HCT116 (cell line): ENCODE measurements around the gene CMIP. TPM values are rescaled to one million over a fixed set of nuclear protein-coding genes. Genes with fewer than 3 reads are reported as not detected.

Experiments
- ATAC-seq: fragments of 200-7000 bp; cut with Tn5 transposase; 2 replicates; pipeline ENCODE4 v1.9.1; 2020; ENCODE audit warnings: mild to moderate bottlenecking, moderate library complexity
- BruUV-seq: library from RNA; stranded (reverse); fragments of 400-500 nt; replicated peaks from 2 replicates; lab custom pipeline; 2021; lab: Mats Ljungman, UMichigan
- CTCF ChIA-PET: fragments of 300-600 bp; sonication (Branson Sonifier 250); formaldehyde crosslinking; loops from one replicate; lab custom pipeline; 2021; ENCODE audit warnings: antibody characterized with exemption; lab: Charles Lee
- POLR2A ChIA-PET: fragments of 300-600, 350-600 bp; sonication (Branson Sonifier 250); formaldehyde crosslinking; loops from one replicate; lab custom pipeline; 2021; ENCODE audit warnings: antibody characterized with exemption; lab: Charles Lee
- RAD21 ChIA-PET, 2 experiments: fragments of 300-600 bp; sonication (Branson Sonifier 250); formaldehyde crosslinking; loops; one replicate each; lab custom pipeline; 2023; ENCODE audit warnings: low total read pairs in 2 of 2; ENCODE audit not compliant: uncharacterized antibody in 2 of 2, unreplicated experiment in 2 of 2, low non-redundant PET in 1 of 2; lab: Charles Lee
- DNase-seq: peaks from one replicate; pipeline ENCODE4 v3.0.0-alpha.2; 2010; ENCODE audit warnings: low read depth, low spot score
- H2AFZ ChIP-seq: fragments of 200-600 bp; shearing (Covaris generic), sonication (generic); 2 replicates; pipeline ENCODE4 v1.6.1; 2017; ENCODE audit warnings: low read depth, mixed run types, mixed read lengths, antibody characterized with exemption, low read length; ENCODE audit not compliant: poor library complexity, severe bottlenecking
- H3K27ac ChIP-seq: 2 replicates; pipeline ENCODE4 v1.5.1; 2012; ENCODE audit warnings: low read depth, low read length
- H3K27me3 ChIP-seq: fragments of 200-600 bp; sonication (generic); 2 replicates; pipeline ENCODE4 v1.6.1; 2016; ENCODE audit warnings: mixed run types, low read length, mixed read lengths; ENCODE audit not compliant: insufficient read depth
- H3K36me3 ChIP-seq, 2 experiments: fragments of 200-500 bp in 1 of 2; fragments of 200-600 bp in 1 of 2; sonication (Bioruptor generic) in 1 of 2; sonication (generic) in 1 of 2; 2 replicates each; pipeline versions ENCODE4 v1.5.1 to v1.6.1; 2014 to 2016; ENCODE audit warnings: low read length in 2 of 2, inconsistent platforms in 1 of 2, mixed read lengths in 1 of 2, mixed run types in 1 of 2; ENCODE audit not compliant: insufficient read depth in 2 of 2, control insufficient read depth in 1 of 2
- H3K4me1 ChIP-seq, 2 experiments: fragments of 200-600 bp in 1 of 2; sonication (generic) in 1 of 2; 2 replicates each; pipeline versions ENCODE4 v1.5.1 to v1.6.1; 2012 to 2017; ENCODE audit warnings: low read length in 2 of 2, inconsistent platforms in 1 of 2, mild to moderate bottlenecking in 1 of 2, mixed read lengths in 1 of 2, mixed run types in 1 of 2, moderate library complexity in 1 of 2; ENCODE audit not compliant: insufficient read depth in 2 of 2, control insufficient read depth in 1 of 2
- H3K4me2 ChIP-seq: fragments of 200-600 bp; sonication (generic); 2 replicates; pipeline ENCODE4 v1.6.1; 2017; ENCODE audit warnings: mixed run types, low read length, mixed read lengths
- H3K4me3 ChIP-seq, 2 experiments: fragments of 200-600 bp in 1 of 2; sonication (generic) in 1 of 2; replicated peaks in 1 of 2; 2 replicates each; pipeline ENCODE4 v1.5.1; 2011 to 2016; ENCODE audit warnings: low read length in 2 of 2, control low read depth in 1 of 2, low read depth in 1 of 2, mild to moderate bottlenecking in 1 of 2, mixed read lengths in 1 of 2, mixed run types in 1 of 2
- H3K79me2 ChIP-seq: fragments of 200-600 bp; sonication (generic); 2 replicates; pipeline ENCODE4 v1.6.1; 2017; ENCODE audit warnings: mild to moderate bottlenecking, mixed run types, low read length, moderate library complexity, mixed read lengths; ENCODE audit not compliant: insufficient read depth
- H3K9ac ChIP-seq: fragments of 200-600 bp; sonication (generic); 2 replicates; pipeline ENCODE4 v1.6.1; 2016; ENCODE audit warnings: low read length, mixed read lengths
- H3K9me2 ChIP-seq: fragments of 200-600 bp; sonication (generic), shearing (Covaris generic); 2 replicates; pipeline ENCODE4 v1.6.1; 2017; ENCODE audit warnings: mixed run types, mild to moderate bottlenecking, moderate library complexity; ENCODE audit not compliant: insufficient read depth
- H3K9me3 ChIP-seq, 2 experiments: fragments of 200-500 bp in 1 of 2; fragments of 200-600 bp in 1 of 2; sonication (Bioruptor generic) in 1 of 2; sonication (generic) in 1 of 2; 2 replicates each; pipeline ENCODE4 v1.6.1; 2014 to 2017; ENCODE audit warnings: low read length in 2 of 2, mixed read lengths in 2 of 2, inconsistent platforms in 1 of 2, low read depth in 1 of 2, mild to moderate bottlenecking in 1 of 2, mixed run types in 1 of 2, moderate library complexity in 1 of 2; ENCODE audit not compliant: control insufficient read depth in 1 of 2, insufficient read depth in 1 of 2
- H4K20me1 ChIP-seq: fragments of 200-600 bp; sonication (generic), shearing (Covaris generic); 2 replicates; pipeline ENCODE4 v1.6.1; 2017; ENCODE audit warnings: mixed run types, mild to moderate bottlenecking, moderate library complexity; ENCODE audit not compliant: insufficient read depth
- CBX3 ChIP-seq: IDR thresholded peaks from 2 replicates; pipeline ENCODE4 v1.6.1; 2012; ENCODE audit warnings: low read depth
- CEBPB ChIP-seq: IDR thresholded peaks from 2 replicates; pipeline ENCODE4 v1.6.1; 2012; ENCODE audit warnings: low read depth
- EGR1 ChIP-seq: IDR thresholded peaks from 2 replicates; pipeline ENCODE4 v1.6.1; 2012; ENCODE audit warnings: low read depth
- ELF1 ChIP-seq: IDR thresholded peaks from 2 replicates; pipeline ENCODE4 v1.6.1; 2012; ENCODE audit warnings: low read depth, borderline replicate concordance
- JUND ChIP-seq: IDR thresholded peaks from 2 replicates; pipeline ENCODE4 v1.6.1; 2012
- POLR2A ChIP-seq: IDR thresholded peaks from 2 replicates; pipeline ENCODE4 v1.7.0; 2011; ENCODE audit warnings: borderline replicate concordance; ENCODE audit not compliant: insufficient read depth, insufficient read length; ENCODE audit errors: extremely low read depth
- POLR2AphosphoS5 ChIP-seq: IDR thresholded peaks from 2 replicates; pipeline ENCODE4 v1.6.1; 2011; ENCODE audit warnings: mild to moderate bottlenecking, low read depth, low read length, moderate library complexity
- SIN3A ChIP-seq: IDR thresholded peaks from 2 replicates; pipeline ENCODE4 v1.6.1; 2012; ENCODE audit warnings: low read depth
- SP1 ChIP-seq: IDR thresholded peaks from 2 replicates; pipeline ENCODE4 v1.6.1; 2012; ENCODE audit warnings: low read depth
- SRF ChIP-seq: IDR thresholded peaks from 2 replicates; pipeline ENCODE4 v1.6.1; 2012; ENCODE audit warnings: low read depth
- YY1 ChIP-seq: IDR thresholded peaks from 2 replicates; pipeline ENCODE4 v1.6.1; 2011; ENCODE audit warnings: low read length, low read depth, moderate library complexity, mild to moderate bottlenecking; ENCODE audit not compliant: insufficient replicate concordance; ENCODE audit errors: extremely low read depth
- intact Hi-C: fragments of 100-400 bp; cut with micrococcal nuclease; formaldehyde crosslinking; loops from 2 replicates; pipeline ENCODE4 v1.10.0; 2022
- total RNA-seq: library from RNA; stranded (reverse); gene quantifications from one replicate; pipeline ENCODE4 v1.2.1, GENCODE V29; 2021; ENCODE audit not compliant: unreplicated experiment
- TF ChIP-seq, protein P1 (sequence below), 3 experiments: fragments of 200-600 bp in 1 of 3; sonication (generic) in 1 of 3; IDR thresholded peaks in 2 of 3; conservative IDR thresholded peaks in 1 of 3; 2 replicates each; pipeline ENCODE4 v1.5.1; 2012 to 2017; ENCODE audit warnings: low read depth in 2 of 3, low read length in 2 of 3, antibody characterized with exemption in 1 of 3, borderline replicate concordance in 1 of 3, control low read depth in 1 of 3, mild to moderate bottlenecking in 1 of 3, mixed read lengths in 1 of 3, mixed run types in 1 of 3, moderate library complexity in 1 of 3; ENCODE audit not compliant: insufficient read depth in 1 of 3
- TF ChIP-seq, protein P2 (sequence below): IDR thresholded peaks from 2 replicates; pipeline ENCODE4 v1.6.1; 2012
- TF ChIP-seq, protein P3 (sequence below): IDR thresholded peaks from 2 replicates; pipeline ENCODE4 v1.6.1; 2012

Gene CMIP
- total RNA-seq, 1 experiment from 2014 or later, result 64.6 TPM

- H3K79me2 ChIP-seq, result peaks cover 32% of the 10 kb centered on the region
- no peak for DNase-seq
Measured at GRCh38 chr16:81626181-81626674, 181.6 kb downstream of the CMIP start.

DNA sequence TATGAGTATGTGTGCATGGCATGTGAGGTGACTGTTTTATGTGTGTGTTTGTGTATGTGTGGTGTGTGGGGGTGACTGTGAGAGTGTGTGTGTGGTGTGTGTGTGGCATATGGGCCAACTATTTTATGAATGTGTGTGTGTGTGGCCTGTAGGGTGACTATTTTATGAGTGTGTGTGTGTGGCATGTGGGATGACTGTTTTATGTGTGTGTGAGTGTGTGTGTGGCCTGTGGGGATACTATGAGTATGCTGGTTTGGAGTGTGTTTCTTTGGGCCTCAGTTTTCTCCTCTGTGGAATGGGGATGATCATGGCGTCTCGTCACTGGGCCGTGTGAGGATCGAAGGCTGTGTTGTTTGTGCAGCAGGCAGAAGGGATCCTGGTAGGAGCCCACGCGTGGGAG lies 182.4 kb downstream of the CMIP start:
- Histone ChIP-seq H3K27ac (no peak overlapping the region), H3K4me2 (no peak overlapping the region), H2AFZ (no peak overlapping the region), H3K4me1 (peaks cover 14 to 55% of the 10 kb centered on the region in 2 experiments; a peak in 3 of 4 replicates), H3K27me3 (no peaks in the 10 kb centered on the region), H4K20me1 (peaks cover 5% of the 10 kb centered on the region; the same call in 1 of the 2 replicates), H3K9me3 (no peaks in the 10 kb centered on the region), H3K9ac (no peak overlapping the region), H3K36me3 (peaks cover 0 to 5% of the 10 kb centered on the region in 2 experiments; a peak in 1 of 4 replicates), H3K79me2 (peaks cover 36% of the 10 kb centered on the region), H3K4me3 (no peak overlapping the region), H3K9me2 (no peaks in the 10 kb centered on the region)
- CTCF ChIA-PET, result no interaction called here
- BruUV-seq, result TSS peak; percentile 21
- intact Hi-C loops, result loop anchor here (10.0 kb wide), 1 partner anchor 248 kb away; no protein-coding TSS in a partner anchor
- ATAC-seq (no peak), DNase-seq (no peak)
- RAD21 ChIA-PET, result no interaction called here
- TF ChIP-seq SP1, result no peak
- TF ChIP-seq ELF1, result no peak
- TF ChIP-seq YY1, result no peak
- TF ChIP-seq, protein P1, sequence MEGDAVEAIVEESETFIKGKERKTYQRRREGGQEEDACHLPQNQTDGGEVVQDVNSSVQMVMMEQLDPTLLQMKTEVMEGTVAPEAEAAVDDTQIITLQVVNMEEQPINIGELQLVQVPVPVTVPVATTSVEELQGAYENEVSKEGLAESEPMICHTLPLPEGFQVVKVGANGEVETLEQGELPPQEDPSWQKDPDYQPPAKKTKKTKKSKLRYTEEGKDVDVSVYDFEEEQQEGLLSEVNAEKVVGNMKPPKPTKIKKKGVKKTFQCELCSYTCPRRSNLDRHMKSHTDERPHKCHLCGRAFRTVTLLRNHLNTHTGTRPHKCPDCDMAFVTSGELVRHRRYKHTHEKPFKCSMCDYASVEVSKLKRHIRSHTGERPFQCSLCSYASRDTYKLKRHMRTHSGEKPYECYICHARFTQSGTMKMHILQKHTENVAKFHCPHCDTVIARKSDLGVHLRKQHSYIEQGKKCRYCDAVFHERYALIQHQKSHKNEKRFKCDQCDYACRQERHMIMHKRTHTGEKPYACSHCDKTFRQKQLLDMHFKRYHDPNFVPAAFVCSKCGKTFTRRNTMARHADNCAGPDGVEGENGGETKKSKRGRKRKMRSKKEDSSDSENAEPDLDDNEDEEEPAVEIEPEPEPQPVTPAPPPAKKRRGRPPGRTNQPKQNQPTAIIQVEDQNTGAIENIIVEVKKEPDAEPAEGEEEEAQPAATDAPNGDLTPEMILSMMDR (IDR thresholded peaks at IDR 0.05 in 2 of 3, conservative IDR thresholded peaks at IDR 0.05 in 1 of 3; ENCODE audit: borderline replicate concordance in 1 of 3, insufficient read depth in 1 of 3, low read depth in 2 of 3, low read length in 2 of 3), result no peak
- no peak for TF ChIP-seq POLR2A
- TF ChIP-seq SIN3A, result no peak
- TF ChIP-seq CEBPB, result no peak
- no peak for TF ChIP-seq EGR1
- TF ChIP-seq POLR2AphosphoS5, result no peak
- no peak for TF ChIP-seq CBX3
- TF ChIP-seq, protein P2, sequence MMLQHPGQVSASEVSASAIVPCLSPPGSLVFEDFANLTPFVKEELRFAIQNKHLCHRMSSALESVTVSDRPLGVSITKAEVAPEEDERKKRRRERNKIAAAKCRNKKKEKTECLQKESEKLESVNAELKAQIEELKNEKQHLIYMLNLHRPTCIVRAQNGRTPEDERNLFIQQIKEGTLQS, result no peak
- TF ChIP-seq, protein P3, sequence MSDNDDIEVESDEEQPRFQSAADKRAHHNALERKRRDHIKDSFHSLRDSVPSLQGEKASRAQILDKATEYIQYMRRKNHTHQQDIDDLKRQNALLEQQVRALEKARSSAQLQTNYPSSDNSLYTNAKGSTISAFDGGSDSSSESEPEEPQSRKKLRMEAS, result no peak
- TF ChIP-seq JUND, result no peak
- TF ChIP-seq SRF, result no peak
- POLR2A ChIA-PET, result no interaction called here

More at GRCh38 chr16:81626181-81626674, 181.6 kb downstream of the CMIP start:
- Histone ChIP-seq H3K27me3 (no peaks in the 10 kb centered on the region), H4K20me1 (peaks cover 5% of the 10 kb centered on the region; the same call in 1 of the 2 replicates), H3K36me3 (peaks cover 0 to 9% of the 10 kb centered on the region in 2 experiments; a peak in 1 of 4 replicates), H3K9me3 (no peaks in the 10 kb centered on the region), H3K4me2 (no peak overlapping the region; the same call in 1 of the 2 replicates), H3K4me1 (peaks cover 11 to 47% of the 10 kb centered on the region in 2 experiments; a peak in 3 of 4 replicates)
- POLR2A ChIA-PET, result no interaction called here
- ATAC-seq, result no peak
- intact Hi-C loops, result loop anchor here (10.0 kb wide), 1 partner anchor 249 kb away; no protein-coding TSS in a partner anchor
- CTCF ChIA-PET, result no interaction called here
- TF ChIP-seq SP1 (peak; percentile 20; the same call in 1 of the 2 replicates), ELF1 (no peak)
- TF ChIP-seq, all 23 proteins: peak for 1
- H3K4me3 ChIP-seq, result no peak overlapping the region
- H3K9ac ChIP-seq, result 0 out of 2 replicates have a peak overlapping the region, but pooled peaks have one; percentile 5
- BruUV-seq, result no TSS peak
- no peaks in the 10 kb centered on the region for H3K9me2 ChIP-seq
- no peak overlapping the region for H2AFZ ChIP-seq
- no peak overlapping the region; the same call in 1 of the 2 replicates for H3K27ac ChIP-seq
- RAD21 ChIA-PET, result no interaction called here
